ENCODE measurements around the gene HIKESHI.

The HIKESHI gene

DNA sequence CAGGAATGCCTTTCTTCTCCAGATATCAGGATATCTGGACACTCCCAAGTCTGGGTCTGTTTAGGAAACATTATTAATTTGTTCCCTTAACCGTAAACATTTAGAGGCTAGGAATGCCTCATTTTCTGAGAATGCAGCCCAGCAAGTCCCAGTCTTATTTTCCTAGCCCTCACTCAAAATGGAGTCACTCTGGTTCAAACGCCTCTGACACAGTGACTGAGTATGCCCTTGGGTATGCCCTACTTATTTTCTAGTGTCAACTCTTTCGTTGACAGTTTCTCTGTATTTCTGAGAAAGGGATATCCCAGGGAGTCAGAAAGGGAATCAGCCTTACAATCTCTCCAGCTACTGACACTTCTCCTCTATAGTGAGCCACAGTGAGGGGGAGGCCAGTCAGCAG lies 56.7 kb downstream of the HIKESHI start:
- DNase-seq (ENCODE audit: low read depth) = no peak
- TF ChIP-seq, protein P1, sequence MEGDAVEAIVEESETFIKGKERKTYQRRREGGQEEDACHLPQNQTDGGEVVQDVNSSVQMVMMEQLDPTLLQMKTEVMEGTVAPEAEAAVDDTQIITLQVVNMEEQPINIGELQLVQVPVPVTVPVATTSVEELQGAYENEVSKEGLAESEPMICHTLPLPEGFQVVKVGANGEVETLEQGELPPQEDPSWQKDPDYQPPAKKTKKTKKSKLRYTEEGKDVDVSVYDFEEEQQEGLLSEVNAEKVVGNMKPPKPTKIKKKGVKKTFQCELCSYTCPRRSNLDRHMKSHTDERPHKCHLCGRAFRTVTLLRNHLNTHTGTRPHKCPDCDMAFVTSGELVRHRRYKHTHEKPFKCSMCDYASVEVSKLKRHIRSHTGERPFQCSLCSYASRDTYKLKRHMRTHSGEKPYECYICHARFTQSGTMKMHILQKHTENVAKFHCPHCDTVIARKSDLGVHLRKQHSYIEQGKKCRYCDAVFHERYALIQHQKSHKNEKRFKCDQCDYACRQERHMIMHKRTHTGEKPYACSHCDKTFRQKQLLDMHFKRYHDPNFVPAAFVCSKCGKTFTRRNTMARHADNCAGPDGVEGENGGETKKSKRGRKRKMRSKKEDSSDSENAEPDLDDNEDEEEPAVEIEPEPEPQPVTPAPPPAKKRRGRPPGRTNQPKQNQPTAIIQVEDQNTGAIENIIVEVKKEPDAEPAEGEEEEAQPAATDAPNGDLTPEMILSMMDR (IDR thresholded peaks at IDR 0.05; ENCODE audit: low read depth, low read length, missing control alignments) = no peak
- H3K4me3 ChIP-seq (ENCODE audit: low read depth, low read length) = no peak overlapping the region
- in situ Hi-C loops (cut with HindIII; ENCODE audit: low sequenced_read_pairs) = no loop called here

DNA sequence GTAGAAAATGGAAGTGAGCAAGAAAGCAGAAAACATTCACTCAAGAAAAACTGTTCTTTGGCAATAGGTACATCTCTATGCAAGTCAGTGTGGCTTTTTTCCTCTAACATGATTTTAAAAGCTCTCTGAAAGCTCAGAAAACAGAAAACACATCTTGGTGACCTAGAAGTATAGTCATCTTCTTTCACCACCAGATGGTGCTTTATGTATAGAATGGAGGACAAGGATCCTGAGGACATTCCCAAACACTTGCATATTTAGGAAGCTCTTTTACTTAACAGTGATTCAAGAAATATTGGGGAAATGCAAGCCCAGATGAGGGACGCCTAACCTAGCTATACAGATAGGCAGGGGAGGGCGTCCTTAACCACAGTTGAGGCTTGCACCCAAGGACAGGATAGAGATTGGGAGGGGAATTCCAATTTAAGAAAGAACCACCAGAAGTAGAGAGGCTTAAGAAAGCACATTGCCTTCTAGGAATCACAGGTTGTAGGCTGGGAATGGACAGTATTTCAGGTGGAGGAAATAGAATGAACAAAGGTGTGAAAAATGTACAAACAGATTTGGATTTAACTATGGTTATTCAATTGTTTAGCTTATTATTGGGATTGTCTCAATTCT lies 58.8 kb downstream of the HIKESHI start:
- DNase-seq (ENCODE audit: low read depth) = peak; percentile 18
- no peak overlapping the region for H3K4me3 ChIP-seq (ENCODE audit: low read depth, low read length)
- in situ Hi-C loops (cut with HindIII; ENCODE audit: low sequenced_read_pairs) = no loop called here
- TF ChIP-seq, protein P1 (IDR thresholded peaks at IDR 0.05; ENCODE audit: low read depth, low read length, missing control alignments) = peak; percentile 42

DNA sequence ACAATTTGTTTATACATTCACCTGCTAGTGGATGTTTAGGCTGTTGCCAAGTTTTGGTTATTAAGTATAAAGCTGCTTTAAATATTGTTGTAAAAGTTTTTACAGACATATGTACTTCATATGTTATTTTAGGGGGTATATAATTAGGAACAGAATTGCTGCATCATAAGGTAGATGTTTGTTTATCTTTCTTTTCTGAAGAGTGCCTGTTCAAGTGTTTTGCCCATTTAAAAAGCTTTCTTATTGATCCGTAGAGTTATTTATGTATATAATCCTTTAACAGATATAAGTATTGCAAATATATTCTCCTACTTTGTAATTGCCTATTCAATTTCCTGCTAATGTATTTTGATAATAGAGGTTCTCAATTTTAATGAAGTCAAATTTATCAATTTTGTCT lies 61.4 kb downstream of the HIKESHI start:
- DNase-seq (ENCODE audit: low read depth) = no peak
- in situ Hi-C loops (cut with HindIII; ENCODE audit: low sequenced_read_pairs) = no loop called here

DNA sequence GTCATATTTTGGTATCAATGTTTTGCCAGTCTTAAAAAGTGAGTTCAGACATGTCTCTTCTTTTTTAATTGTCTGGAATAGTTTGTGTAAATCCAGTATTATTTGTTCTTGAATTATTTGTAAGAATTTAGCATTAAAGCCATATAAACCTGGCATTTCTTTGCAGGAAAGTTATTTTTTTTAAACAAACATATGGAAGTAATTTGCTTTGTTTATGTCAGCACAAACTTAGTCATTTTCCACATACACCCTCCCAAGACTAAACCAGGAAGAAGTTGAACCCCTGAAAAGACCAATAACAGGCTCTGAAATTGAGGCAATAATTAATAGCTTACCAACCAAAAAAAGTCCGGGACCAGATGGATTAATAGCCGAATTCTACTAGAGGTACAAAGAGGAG lies 63.5 kb downstream of the HIKESHI start:
- H3K4me3 ChIP-seq (ENCODE audit: low read depth, low read length) = no peak overlapping the region
- TF ChIP-seq, protein P1 (IDR thresholded peaks at IDR 0.05; ENCODE audit: low read depth, low read length, missing control alignments) = no peak
- in situ Hi-C loops (cut with HindIII; ENCODE audit: low sequenced_read_pairs) = no loop called here
- no peak for DNase-seq (ENCODE audit: low read depth)

More for the DNA sequence above, 61.4 kb downstream of the HIKESHI start:
- H3K4me3 ChIP-seq (ENCODE audit: low read depth, low read length) = no peak overlapping the region
- TF ChIP-seq, protein P1 (IDR thresholded peaks at IDR 0.05; ENCODE audit: low read depth, low read length, missing control alignments) = no peak

DNA sequence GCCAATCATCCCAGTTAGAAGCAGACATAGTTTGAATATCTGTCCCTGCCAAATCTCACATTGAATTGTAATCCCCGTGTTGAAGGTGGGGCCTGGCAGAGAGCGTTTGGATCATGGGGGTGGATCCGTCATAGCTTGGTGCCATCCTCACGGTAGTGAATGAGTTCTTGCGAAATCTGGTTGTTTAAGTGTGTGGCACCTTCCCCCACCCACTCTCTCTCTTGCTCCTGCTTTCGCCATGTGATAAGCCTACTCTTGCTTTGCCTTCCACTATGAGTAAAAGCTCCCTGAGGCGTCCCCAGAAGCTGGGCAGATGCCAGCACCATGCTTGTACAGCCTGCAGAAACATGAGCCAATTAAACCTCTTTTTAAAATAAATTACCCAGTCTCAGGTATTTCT lies 67.6 kb downstream of the HIKESHI start:
- in situ Hi-C loops (cut with HindIII; ENCODE audit: low sequenced_read_pairs) = no loop called here
- DNase-seq (ENCODE audit: low read depth) = no peak
- no peak overlapping the region for H3K4me3 ChIP-seq (ENCODE audit: low read depth, low read length)
- TF ChIP-seq, protein P1 (IDR thresholded peaks at IDR 0.05; ENCODE audit: low read depth, low read length, missing control alignments) = no peak

DNA sequence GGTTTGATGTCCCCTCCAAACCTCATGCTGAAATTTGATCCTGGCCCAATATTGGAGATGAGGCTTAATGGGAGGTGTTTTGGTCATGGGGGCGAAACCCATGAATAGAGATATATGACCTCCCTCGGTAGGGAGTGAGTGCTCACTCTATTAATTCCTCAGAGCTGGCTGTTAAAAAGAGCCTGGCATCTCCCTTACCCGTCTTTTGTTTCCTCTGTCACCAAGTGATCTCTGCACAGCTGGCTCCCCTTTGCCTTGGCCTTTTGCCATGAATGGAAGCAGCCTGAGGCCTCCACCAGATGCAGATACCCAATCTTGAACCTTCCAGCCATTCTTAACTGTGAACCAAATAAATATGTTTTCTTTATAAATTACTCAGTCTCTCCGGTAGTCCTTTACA lies 68.1 kb downstream of the HIKESHI start:
- H3K4me3 ChIP-seq (ENCODE audit: low read depth, low read length) = no peak overlapping the region
- DNase-seq (ENCODE audit: low read depth) = no peak
- in situ Hi-C loops (cut with HindIII; ENCODE audit: low sequenced_read_pairs) = no loop called here
- TF ChIP-seq, protein P1 (IDR thresholded peaks at IDR 0.05; ENCODE audit: low read depth, low read length, missing control alignments) = no peak

Measured in astrocyte of the cerebellum (primary cell).